ENCODE results near the gene SYCE3.
"Not testable (repeated sequence)": the region's sequence is repeated elsewhere in the genome, so short reads cannot be mapped to it uniquely, and the experiment has no call there.

The SYCE3 gene

DNA sequence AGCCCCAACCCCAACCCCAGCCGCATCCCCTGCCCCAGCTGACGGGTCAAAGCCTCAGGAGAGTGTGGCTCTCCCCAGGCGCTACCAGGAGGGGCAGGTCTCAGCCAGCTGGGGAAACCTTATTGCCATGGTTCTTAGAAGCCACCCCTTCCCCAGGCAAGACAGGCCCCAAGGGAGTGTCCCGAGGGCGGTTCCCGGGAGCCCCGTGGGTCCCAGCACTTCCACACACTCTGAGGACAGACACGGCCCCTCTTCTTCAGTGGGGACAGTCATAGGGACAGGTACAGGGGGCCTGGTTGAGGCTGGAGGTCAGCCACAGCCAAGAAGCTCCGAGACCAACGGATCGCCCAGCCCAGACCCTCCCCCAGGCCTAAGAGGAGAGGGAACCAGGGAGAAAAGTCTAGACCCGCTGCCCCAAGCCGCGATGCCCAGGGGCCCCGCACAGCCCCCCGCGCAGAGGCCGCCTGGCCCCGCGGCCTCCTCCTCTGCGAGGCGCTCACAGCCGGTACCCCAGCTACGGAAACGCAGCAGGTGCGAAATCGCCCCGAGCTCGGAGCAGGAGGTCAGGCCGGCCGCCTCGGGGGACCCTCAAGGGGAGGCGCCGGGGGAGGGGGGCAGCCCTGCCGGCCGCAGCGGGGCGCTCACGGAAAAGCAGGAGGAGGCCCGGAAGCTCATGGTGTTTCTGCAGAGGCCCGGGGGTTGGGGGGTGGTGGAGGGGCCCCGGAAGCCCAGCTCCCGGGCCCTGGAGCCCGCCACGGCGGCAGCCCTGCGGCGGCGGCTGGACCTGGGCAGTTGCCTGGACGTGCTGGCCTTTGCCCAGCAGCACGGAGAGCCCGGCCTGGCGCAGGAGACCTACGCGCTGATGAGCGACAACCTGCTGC, 14.4 kb downstream of the SYCE3 start:
- DNase-seq = peak; percentile 61

DNA sequence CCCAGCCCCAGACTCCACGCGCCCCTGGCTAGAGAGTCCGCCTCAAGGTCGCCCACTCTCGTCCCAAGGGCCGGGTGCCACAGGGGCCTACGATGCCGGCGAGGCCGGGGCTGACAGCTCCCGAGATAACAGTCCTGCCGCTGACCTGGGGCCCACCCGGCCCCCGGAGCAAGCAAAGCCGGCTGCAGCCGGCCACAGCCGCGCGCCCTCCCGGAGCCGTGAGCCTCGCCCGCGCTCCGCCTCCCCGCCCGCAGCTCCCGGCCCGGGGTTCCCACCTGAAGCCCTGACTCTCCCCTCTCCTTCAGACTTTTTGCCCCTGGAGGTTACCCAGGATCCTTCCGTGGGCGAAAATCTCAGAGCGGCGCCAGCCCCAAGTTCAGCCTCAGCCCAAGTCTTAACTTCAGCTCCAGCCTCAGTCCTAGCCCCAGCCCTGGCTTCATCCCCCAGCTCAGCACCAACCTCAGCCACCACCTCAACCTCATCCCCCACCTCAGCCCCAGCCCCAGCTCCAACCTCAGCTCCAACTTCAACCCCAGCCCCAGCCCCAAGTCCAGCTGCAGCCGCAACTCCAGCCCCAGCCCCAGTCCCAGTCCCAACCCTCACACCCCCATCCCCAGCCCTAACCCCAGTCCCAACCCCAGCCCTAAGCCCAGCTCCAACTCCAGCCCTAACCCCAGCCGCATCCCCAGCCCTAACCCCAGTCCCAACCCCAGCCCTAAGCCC, 15.3 kb downstream of the SYCE3 start:
- no peak for DNase-seq

DNA sequence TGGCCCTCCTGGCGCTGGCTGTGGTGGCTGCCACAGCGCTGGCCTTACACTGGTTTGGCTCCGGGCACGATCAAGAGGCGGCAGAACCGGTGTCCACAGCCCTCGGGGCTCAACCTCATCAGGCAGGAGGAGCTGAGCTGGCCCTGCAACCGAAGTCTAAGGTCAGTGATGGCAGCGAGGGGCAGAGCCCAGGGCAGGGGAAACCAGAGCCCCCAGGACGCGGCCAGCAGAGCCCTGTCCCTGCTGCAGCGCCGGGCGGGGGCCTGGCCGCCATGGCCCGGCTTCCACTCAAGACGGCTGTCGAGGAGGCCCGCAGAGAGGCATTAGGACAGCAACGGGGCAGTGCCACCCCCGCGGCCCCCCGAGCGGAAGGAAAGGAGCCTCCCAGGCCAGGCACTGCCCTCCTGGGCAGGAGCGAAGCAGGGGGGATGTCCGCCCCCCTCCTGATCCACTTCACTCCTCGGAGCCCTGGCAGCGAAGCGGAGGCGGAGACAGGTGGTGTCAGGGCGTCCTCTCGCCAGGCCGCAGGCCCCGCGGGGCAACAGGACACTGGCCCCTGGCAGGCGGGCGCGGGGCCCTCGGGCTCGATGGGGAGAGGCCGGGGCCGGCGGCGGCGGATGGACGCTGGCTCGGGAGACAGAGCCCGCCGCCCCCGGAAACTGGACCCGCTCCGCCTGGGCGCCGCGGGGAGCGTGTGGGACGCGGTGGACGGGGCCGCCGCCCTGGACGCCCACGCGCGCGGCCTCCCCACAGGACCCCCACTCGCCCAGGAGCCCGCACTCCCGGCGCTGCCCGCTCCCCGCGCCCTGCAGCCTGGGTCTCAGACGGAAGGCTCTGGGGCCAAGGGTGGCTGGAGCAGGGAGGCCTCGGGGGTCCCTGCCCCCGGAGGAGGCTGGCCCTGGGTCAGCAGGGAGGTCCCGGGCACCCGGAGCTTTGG, 16.1 kb downstream of the SYCE3 start:
- DNase-seq = no peak

DNA sequence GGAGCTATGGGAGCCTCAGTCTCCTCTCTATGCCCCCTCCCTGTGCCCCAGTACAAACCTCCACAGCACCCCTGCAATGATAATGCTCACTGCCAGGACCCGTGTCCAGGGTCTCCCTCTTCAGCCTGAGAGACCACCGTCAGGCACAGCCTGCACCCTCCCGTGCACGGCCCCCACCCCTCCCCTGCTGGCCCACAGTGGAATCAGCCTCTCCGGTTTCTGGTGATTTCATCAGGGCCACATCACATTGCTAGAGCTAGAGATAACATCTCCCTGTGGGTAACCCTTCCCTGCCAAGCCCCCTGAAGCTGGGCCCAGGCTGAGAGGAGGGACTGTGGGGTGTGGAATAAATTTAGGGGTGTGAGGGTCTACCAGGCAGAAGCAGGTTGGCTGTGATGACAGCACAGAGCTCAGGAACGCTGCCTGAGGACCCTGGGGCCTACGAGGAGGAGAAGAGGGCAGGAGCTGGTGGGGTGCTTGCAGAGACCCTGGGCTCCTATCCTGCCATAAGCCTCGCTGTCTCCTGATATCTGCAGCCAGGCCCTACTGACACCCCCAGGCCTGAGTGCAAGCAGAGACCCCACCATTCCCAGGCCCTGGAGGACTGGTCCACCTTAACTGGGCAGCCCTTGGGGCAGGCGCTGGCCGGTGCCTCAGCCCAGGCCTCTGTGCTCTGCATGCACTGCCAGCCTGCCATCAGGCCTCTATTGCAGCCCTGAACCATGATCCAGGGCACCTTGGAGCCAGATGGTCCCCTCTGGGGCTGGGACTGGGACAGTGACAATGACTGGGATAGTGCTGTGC, 17.0 kb downstream of the SYCE3 start, which contains the start of gene KLHDC7B:
TSS of gene KLHDC7B (plus strand) at position 378 of the 804 bp plus-strand sequence. CDS start at position 723, 345 bp downstream.
- DNase-seq = no peak

DNA sequence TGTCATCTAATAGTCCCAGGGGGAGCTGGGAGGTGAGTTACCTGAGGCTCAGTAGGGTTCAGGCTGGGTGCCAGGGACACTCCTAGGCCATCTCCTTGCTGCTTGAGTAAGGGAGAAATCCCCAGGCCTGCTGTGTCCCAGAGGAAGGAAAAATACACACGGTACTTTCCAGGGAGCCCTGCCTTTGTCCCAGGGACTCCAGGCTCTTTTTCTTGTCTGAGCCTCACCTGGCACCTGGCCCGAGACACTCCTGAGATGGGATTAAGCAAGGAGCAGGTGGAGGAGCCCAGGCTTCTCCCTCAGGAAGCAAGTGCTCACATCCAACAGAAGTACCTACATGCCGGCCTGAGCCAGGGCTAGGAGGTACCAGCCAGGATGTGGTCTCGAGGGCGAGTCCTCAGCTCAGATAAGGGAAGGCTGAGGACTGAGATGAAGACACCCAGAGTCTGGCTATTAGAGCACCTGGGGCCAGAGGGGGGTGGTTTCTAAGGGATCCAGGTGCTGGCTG, 17.9 kb downstream of the SYCE3 start:
- DNase-seq = no peak

DNA sequence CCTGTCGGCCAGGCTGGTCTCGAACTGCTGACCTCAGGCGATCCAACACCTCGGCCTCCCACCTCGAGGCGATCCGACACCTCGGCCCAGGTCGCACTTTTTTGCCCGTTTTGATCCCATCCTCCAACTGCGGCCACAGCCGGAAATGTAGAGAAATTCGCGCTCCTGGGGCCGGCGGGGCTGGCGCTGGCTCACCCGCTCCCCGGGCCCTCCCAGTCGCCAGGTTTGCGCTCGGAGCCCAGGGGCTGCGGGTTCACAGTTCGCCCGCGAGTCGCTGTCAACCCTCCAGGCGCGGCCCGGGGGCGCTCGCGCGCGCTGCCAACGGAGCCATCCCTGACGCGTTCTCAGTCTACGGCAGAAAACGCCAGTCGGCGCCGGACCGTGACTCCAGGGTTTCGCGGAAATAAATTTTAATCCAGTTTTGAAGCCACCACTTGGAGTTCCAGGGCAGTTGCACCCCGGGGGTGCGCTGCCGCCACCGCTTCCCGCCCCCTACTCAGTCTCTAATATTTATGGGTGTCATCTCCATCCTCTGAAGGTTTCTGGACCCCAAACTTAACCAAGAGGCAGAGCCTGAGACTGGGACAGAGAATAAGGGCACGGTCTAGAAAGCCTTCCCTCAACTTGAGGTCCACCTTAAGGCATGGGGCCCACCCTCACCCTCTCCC, 18.5 kb downstream of the SYCE3 start:
- peak; percentile 84 for DNase-seq

DNA sequence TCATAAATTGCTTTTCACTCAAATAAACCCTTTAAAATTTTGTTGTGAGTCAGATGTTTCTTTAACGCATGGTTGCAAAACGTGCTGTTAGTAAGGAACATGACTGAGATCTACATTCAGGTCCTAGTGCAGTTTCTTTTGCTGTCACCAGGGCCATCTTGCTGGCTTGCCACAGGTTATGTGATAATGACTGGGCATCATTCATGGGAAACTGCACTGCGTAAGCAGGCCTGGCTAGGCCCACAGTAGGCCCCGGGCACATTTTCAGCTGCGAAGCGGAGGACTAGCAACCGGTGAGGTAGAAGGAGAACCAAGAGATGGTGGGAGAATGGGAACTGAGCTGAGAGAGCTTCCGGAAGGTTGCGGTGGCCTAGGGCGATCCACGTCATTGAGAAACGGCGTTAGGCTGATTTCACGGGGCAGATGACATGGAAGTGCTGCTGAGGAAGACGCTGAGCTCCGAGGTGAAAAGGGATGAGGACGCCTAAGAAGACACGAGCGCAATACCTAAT, 20.2 kb downstream of the SYCE3 start:
- DNase-seq = no peak

DNA sequence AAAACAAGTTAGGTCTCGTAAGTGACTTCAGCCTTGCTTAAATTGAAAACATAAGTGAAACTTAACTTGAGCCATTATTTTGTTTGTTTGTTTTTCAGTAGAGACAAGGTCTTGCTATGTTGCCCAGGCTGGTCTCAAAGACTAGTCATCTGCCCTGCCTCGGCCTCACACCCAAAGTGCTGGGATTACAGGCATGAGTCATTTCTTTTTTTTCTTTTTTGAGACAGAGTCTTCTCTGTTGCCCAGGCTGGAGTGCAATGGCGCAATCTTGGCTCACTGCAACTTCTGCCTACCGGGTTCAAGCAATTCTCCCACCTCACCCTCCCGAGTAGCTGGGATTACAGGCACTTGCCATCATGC, 21.1 kb downstream of the SYCE3 start:
- DNase-seq = not testable (repeated sequence)

DNA sequence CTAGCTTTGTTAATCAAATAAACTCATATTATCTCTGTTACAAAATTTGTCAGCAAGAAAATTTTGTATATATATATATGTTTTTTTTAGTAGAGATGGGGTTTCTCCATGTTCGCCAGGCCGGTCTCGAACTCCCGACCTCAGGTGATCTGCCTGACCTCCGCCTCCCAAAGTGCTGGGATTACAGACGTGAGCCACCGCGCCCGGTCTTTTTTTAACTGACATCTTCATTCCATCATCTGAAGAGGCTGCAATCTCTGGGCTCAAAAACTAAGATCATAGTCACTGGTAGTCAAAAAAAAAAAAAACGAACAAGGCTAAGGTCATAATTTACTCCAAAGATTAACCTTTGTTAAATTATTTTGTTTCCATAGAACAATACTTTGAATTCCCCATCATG, 22.3 kb downstream of the SYCE3 start:
- DNase-seq = no peak

DNA sequence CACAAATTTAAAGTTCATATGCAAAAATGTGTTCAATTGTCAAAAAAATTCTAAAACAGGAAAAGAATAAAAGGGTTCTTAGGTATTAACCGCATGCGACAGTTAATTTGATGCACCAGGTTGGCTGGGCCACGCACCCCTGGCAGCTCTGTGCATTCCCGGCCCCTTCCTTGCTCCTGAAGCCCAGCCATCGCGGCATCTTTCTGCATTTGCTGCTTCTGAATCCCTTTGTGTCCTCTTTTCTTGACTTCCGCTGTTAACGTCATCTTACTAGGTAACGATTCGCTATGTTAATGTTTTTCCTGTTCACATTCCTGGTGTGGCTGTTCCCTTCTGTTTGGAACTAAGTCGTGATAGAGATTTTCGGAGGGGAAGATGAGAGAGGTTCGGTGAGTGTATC, 25.0 kb downstream of the SYCE3 start:
- DNase-seq = no peak

DNA sequence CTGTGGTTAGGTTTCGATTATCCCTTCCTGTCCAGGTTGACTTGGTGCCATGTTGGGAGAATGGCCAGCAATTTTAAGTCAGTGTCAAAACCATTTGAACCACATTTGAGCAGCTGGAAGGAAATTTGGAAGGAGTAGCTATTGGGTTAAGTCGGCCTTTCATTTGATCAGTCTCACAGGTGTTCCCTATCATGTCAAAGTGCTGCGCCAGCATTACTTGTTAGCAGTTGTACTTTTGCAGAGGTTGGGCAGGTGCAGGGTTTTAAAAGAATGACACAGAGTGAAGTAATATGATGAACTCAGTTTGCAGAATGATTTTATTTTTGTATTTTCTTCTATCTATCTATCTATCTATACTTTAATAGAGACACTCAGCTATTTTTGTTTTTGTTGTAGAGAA, 26.5 kb downstream of the SYCE3 start:
- DNase-seq = no peak

DNA sequence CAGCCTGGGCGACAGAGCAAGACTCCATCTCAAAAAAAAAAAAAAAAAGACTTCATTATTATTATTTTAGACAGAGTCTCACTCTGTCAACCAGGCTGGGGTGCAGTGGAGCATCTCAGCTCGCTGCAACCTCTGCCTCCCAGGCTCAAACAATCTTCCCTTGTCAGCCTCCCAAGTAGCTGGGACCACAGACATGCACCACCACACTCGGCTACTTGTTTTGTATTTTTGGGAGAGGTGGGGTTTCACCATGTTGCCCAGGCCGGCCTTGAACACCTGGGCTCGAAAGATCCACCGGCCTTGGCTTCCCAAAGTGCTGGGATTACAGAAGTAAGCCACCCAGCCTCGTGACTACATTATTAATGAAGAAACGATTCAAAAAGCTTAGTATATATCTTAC, 27.6 kb downstream of the SYCE3 start:
- no peak for DNase-seq

DNA sequence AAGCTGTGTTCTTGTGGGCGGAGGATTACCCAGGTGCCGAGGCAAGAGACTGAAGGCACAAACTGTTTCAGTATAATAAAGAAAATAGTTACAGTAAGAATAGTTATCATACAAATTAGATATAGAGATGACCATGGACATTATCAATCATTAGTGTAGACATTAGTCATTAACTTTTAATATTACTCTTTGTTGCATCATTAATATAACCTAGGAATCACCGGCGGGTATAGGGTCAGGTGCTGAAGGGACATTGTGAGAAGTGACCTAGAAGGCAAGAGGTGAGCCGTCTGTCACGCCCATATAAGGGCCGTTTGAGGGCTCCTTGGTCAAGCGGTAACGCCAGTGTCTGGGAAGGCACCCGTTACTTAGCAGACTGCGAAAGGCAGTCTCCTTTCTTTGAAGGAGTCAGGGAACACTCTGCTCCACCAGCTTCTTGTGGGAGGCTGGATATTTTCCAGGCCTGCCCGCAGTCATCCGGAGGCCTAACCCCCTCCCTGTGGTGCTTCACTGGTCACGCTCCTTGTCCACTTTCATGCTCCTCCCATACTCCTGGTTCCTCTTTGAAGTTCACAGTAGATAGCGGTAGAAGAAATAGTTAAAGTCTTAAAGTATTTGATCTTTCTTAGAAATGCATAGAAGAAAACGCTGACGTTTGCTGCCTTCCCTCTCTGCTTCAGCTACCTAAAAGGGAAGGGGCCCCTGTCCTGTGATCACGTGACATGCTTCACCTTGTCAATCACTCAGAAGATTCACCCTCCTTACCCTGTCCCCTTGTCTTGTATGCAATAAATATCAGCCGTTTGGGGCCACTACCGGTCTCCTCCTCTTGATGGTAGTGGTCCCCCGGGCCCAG, 28.6 kb downstream of the SYCE3 start:
- DNase-seq = not testable (repeated sequence)

DNA sequence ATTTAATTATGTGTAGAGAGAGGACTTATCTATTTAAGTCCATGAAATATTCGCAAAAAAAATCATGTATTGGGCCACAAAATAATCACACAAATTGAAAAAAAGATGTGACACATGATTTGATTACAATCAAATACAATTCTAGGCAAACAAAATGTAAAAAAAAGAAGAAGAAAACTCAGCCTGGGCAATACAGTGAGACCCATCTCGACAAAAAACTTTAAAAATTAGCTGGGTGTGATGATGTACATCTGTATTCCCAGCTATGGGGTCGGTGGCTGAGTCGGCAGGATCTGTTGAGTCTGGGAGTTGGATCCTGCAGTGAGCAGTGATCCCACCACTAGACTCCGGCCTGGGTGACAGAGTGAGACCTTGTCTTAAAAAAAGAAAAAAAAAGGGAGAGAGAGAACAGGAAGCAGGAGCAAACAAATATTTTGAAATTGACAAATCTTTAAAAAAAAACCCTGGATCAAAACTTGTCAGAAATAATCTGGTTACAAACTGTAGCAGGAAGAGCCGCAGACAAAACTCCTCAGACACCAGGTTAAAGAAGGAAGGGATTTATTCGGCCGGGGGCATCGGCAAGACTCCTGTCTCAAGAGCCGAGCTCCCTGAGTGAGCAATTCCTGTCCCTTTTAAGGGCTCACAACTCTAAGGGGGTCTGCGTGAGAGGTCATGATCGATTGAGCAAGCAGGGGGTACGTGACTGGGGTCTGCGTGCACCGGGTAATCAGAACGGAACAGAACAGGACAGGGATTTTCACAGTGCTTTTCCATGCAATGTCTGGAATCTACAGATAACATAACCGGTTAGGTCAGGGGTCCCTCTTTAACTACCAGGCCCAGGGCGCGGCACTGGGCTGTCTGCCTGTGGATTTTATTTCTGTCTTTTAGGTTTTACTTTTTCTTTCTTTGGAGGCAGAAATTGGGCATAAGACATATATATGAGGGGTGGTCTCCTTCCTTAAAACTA, 29.6 kb downstream of the SYCE3 start:
- no peak for DNase-seq

DNA sequence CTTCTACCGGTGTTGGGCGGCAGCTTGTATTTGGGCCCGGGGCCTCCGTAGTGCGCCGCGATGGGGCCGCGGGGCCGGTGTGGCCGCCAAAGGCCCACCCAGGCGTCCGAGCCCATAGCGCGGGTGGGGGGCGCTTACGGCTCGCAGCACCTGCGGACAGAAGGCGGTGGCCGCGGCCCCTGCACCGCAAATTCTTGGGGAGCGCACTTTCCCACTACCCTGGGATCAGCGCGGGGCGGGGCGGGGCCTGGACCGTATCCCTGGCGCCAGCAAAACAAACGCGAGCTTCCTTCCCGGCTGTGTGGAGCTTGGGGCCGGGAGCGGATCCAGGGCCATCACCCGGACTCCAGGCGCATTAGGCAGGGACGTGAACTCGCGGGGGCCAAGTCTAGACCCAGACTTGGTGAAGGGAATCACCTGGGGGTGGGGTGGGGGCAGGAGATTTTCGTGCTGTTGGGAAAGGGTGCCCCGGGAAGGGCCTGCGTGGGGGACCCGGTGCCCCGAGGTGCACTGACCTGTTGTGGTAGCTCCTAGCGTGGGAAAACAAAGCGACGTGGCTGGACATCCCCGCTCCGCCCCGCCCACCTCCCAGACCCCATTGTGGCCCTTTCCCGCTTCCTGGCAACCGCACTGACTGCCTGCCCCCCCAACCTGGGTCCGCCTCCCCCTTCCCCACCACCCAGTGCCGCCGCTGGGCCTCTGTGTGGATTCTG, 30.6 kb downstream of the SYCE3 start:
- DNase-seq = no peak

DNA sequence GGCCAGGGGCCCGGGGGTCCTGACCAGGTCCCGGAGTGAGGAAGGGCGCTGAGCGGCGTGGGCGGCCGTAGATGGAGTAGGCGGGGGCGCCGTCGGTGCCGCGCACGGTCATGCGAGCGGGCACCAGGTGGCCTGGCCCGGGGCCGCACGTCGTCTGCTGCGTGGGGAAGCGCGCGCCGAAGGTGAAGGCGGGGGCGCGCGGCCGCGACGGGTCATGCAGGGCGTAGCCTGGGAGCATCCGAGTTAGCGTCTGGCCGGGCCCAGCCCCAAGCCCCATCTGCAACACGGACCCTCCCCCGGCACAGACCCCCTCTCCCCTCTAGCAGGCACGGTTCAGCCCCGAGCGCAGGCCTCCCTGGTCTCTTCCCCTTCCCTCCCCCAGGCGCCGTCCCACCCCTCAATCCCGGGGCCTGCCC, 31.2 kb downstream of the SYCE3 start:
- peak; percentile 58 for DNase-seq

DNA sequence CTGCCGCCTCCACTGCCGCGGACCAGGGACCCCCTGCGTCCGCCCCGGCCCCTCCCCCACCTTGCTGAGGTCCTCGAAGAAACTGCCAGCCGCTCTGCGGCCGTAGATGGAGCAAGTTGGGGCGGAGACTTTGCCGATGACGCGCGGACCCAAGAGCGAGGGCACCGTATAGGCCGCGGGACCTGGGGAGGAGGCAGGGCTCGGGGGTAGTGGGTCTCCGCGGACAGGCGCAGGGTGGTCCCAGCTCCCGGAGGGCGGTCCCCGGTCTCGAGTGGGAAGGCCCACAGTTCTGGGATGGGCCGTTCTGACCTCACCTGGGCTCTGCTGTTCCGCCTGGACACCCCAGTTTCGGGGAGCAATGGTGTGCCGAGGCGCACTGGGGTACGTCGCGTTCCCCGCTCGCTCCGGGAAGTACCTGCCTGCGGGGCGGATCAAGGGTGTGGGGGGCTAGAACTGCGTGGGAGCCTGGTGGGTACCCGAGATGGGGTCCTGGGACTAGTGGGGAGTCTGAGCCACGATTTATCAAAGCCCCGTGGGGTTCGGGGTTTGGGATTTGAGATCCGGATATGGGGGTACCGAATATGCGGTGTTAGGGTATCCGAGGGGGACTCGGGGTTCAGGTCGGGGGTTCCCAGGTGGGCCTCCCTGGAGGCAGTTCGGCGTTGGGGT, 31.7 kb downstream of the SYCE3 start:
- peak; percentile 77 for DNase-seq

DNA sequence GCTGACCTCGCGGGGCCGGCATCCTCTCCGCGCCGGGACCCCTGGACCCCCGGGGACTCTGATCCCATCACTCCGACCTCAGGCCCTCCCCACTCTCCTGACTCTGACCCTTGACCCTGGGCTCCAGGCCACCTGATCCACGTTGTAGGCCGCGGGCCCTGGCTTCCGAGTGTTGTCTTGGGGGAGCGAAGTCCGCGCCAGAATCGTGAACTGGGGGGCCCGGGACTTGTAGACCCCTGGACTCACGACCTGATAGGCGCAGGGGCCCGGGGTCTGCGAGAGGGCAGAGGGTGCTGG, 32.2 kb downstream of the SYCE3 start:
- no peak for DNase-seq

All from activated CD8-positive, alpha-beta memory T cell treated with anti-CD3 and anti-CD28 coated beads, Interleukin-2, amount 50 U/mL, for 4 hours (primary cell).